ENCODE measurements around the gene GSTK1.

GSTK1 gene

DNA sequence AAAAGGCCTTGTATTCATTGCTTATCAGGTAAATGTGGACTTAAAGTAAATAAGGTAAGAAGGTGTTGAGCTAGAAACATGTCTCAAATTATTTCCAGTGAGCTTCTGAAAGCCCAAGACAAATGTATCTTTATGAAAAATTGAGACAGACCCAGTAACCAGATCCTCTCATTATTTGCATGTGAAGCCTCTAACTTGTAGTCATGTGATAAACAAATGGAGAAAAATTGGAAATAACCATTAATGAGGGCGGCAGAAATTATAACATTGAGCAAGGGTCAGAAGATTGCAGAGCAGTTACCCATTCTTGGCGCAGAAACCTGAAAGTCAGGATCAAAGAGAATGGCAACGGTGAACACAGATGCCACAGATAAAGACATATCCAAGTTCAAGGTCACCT, 41.5 kb upstream of the GSTK1 start, which contains the start of gene TAS2R40:
TSS of gene TAS2R40 (plus strand) at position 301 of the 400 bp plus-strand sequence. CDS start at position 343, 42 bp downstream.
- H3K27ac ChIP-seq (replicated peaks): peak within 1 kb of the TSS; percentile 74
- H3K4me3 ChIP-seq (replicated peaks; ENCODE audit: insufficient read depth, low read length): no peak within 1 kb of the TSS
- no peak for DNase-seq (ENCODE audit: low read depth in 1 of 2, low spot score in 1 of 2)
- TF ChIP-seq GABPA (IDR thresholded peaks at IDR 0.05; ENCODE audit: low read depth) (no peak), SPI1 (IDR thresholded peaks at IDR 0.05; ENCODE audit: borderline replicate concordance, low read depth) (no peak), POLR2AphosphoS5 (IDR thresholded peaks at IDR 0.05; ENCODE audit: low read depth) (no peak), CTCF (IDR thresholded peaks at IDR 0.05; ENCODE audit: insufficient read depth, low read length) (no peak)
- TF ChIP-seq, protein P1, sequence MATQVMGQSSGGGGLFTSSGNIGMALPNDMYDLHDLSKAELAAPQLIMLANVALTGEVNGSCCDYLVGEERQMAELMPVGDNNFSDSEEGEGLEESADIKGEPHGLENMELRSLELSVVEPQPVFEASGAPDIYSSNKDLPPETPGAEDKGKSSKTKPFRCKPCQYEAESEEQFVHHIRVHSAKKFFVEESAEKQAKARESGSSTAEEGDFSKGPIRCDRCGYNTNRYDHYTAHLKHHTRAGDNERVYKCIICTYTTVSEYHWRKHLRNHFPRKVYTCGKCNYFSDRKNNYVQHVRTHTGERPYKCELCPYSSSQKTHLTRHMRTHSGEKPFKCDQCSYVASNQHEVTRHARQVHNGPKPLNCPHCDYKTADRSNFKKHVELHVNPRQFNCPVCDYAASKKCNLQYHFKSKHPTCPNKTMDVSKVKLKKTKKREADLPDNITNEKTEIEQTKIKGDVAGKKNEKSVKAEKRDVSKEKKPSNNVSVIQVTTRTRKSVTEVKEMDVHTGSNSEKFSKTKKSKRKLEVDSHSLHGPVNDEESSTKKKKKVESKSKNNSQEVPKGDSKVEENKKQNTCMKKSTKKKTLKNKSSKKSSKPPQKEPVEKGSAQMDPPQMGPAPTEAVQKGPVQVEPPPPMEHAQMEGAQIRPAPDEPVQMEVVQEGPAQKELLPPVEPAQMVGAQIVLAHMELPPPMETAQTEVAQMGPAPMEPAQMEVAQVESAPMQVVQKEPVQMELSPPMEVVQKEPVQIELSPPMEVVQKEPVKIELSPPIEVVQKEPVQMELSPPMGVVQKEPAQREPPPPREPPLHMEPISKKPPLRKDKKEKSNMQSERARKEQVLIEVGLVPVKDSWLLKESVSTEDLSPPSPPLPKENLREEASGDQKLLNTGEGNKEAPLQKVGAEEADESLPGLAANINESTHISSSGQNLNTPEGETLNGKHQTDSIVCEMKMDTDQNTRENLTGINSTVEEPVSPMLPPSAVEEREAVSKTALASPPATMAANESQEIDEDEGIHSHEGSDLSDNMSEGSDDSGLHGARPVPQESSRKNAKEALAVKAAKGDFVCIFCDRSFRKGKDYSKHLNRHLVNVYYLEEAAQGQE (IDR thresholded peaks at IDR 0.05; ENCODE audit: insufficient replicate concordance, low read depth): no peak
- no peaks in the 10 kb centered on the region for H3K27me3 ChIP-seq (ENCODE audit: insufficient read depth, poor library complexity, severe bottlenecking)

GRCh38 chr7:143222782-143223181, 40.5 kb upstream of the GSTK1 start:
- Histone ChIP-seq H3K4me3 (replicated peaks; ENCODE audit: insufficient read depth, low read length) (no peak overlapping the region), H3K27me3 (ENCODE audit: insufficient read depth, poor library complexity, severe bottlenecking) (no peaks in the 10 kb centered on the region), H3K27ac (replicated peaks) (peak overlapping the region; percentile 74)
- TF ChIP-seq CTCF (IDR thresholded peaks at IDR 0.05; ENCODE audit: insufficient read depth, low read length): no peak
- no peak for TF ChIP-seq GABPA (IDR thresholded peaks at IDR 0.05; ENCODE audit: low read depth)
- TF ChIP-seq POLR2AphosphoS5 (IDR thresholded peaks at IDR 0.05; ENCODE audit: low read depth): 0 out of 2 replicates have a peak, but pooled peaks have one; percentile 21
- TF ChIP-seq SPI1 (IDR thresholded peaks at IDR 0.05; ENCODE audit: borderline replicate concordance, low read depth): peak; percentile 81; the same call in 1 of the 2 replicates
- TF ChIP-seq, protein P1 (IDR thresholded peaks at IDR 0.05; ENCODE audit: insufficient replicate concordance, low read depth): peak; percentile 60
- peak; percentile 58 to 91 for DNase-seq (ENCODE audit: low read depth in 1 of 2, low spot score in 1 of 2)

- no peak overlapping the region for H3K4me3 ChIP-seq (replicated peaks; ENCODE audit: insufficient read depth, low read length)
- no peak for DNase-seq (ENCODE audit: low read depth in 1 of 2, low spot score in 1 of 2)
- TF ChIP-seq POLR2AphosphoS5 (IDR thresholded peaks at IDR 0.05; ENCODE audit: low read depth): no peak
- TF ChIP-seq GABPA (IDR thresholded peaks at IDR 0.05; ENCODE audit: low read depth): no peak
- no peak for TF ChIP-seq CTCF (IDR thresholded peaks at IDR 0.05; ENCODE audit: insufficient read depth, low read length)
- TF ChIP-seq, protein P1 (IDR thresholded peaks at IDR 0.05; ENCODE audit: insufficient replicate concordance, low read depth): no peak
- TF ChIP-seq SPI1 (IDR thresholded peaks at IDR 0.05; ENCODE audit: borderline replicate concordance, low read depth): no peak
- no peak overlapping the region; the same call in 1 of the 2 replicates for H3K27ac ChIP-seq (replicated peaks)
- no peaks in the 10 kb centered on the region for H3K27me3 ChIP-seq (ENCODE audit: insufficient read depth, poor library complexity, severe bottlenecking)
Observed at GRCh38 chr7:143223784-143224183, 39.5 kb upstream of the GSTK1 start.
